ENCODE results near the gene UST. TPM values are rescaled to one million over a fixed set of nuclear protein-coding genes. Genes with fewer than 3 reads are reported as not detected.

Gene UST
- total and polyA plus RNA-seq, 2 of the 8 experiments (the other 6 are each of a cell fraction or from before 2014, with no cell fraction given): 13.5 to 34.5 TPM

GRCh38 chr6:149064660-149065015 is 317.8 kb downstream of the UST start:
- Histone ChIP-seq H3K23me2 (ENCODE audit: low read depth, low read length) (no peaks in the 10 kb centered on the region), H3K23ac (ENCODE audit: insufficient read length) (no peak overlapping the region), H3K4ac (replicated peaks; ENCODE audit: insufficient read length, low read depth, low read length) (no peak overlapping the region), H2BK15ac (ENCODE audit: low read length) (no peak overlapping the region), H4K5ac (ENCODE audit: insufficient read length, low read depth, low read length) (no peak overlapping the region), H2BK5ac (ENCODE audit: low read depth, low read length) (no peak overlapping the region), H4K8ac (ENCODE audit: extremely low read depth, insufficient read depth, low read length) (no peak overlapping the region), H3K27ac (ENCODE audit: low read depth, low read length) (no peak overlapping the region), H2AFZ (ENCODE audit: low read length) (no peak overlapping the region), H3K4me2 (ENCODE audit: insufficient read depth in 1 of 2, low read depth in 2 of 2, low read length in 2 of 2) (no peak overlapping the region), H3K9me3 (ENCODE audit: insufficient read depth in 2 of 2, low read depth in 1 of 2, low read length in 1 of 2) (no peaks in the 10 kb centered on the region), H2BK20ac (ENCODE audit: low read length) (no peak overlapping the region), H3K79me1 (ENCODE audit: low read depth, low read length) (no peaks in the 10 kb centered on the region), H3K4me3 (ENCODE audit: extremely low read depth in 1 of 4, insufficient read depth in 2 of 4, low read depth in 3 of 4, low read length in 4 of 4) (no peak overlapping the region), H3K36me3 (ENCODE audit: control insufficient read depth in 2 of 4, insufficient read depth in 4 of 4, low read length in 3 of 4) (no peaks in the 10 kb centered on the region), H4K91ac (replicated peaks; ENCODE audit: insufficient read length, low read length) (no peak overlapping the region), H3K27me3 (replicated peaks in 1 of 4; ENCODE audit: control insufficient read depth in 3 of 4, extremely low read depth in 1 of 4, insufficient read depth in 3 of 4, low read length in 3 of 4) (no peaks in the 10 kb centered on the region), H3K56ac (replicated peaks; ENCODE audit: insufficient read length, low read depth, low read length) (no peak overlapping the region), H2AK5ac (ENCODE audit: low read depth, low read length) (no peak overlapping the region), H3K9ac (replicated peaks in 1 of 4; ENCODE audit: extremely low read depth in 1 of 4, low read depth in 3 of 4, low read length in 3 of 4) (no peak overlapping the region), H3K4me1 (replicated peaks in 1 of 4; ENCODE audit: control insufficient read depth in 3 of 4, insufficient read depth in 4 of 4, low read length in 3 of 4) (peaks cover 0 to 2% (median 0%) of the 10 kb centered on the region in 4 experiments; a peak in 1 of 7 replicates), H4K20me1 (replicated peaks in 1 of 2; ENCODE audit: control insufficient read depth in 1 of 2, insufficient read depth in 2 of 2, low read length in 2 of 2) (peaks cover 0 to 2% of the 10 kb centered on the region in 2 experiments), H2BK12ac (ENCODE audit: low read depth, low read length) (no peak overlapping the region), H3K18ac (ENCODE audit: extremely low read depth, low read length) (no peak overlapping the region), H3K14ac (ENCODE audit: insufficient read length) (no peak overlapping the region), H2BK120ac (replicated peaks; ENCODE audit: low read depth, low read length) (no peak overlapping the region), H3K79me2 (ENCODE audit: control insufficient read depth in 1 of 2, insufficient read depth in 2 of 2, low read length in 2 of 2) (no peaks in the 10 kb centered on the region)
- 80% methylated on average over 7 of the region's 7 CpGs; no CpG with 5 or more reads in 1 of the 2 experiments for WGBS, 2 experiments (ENCODE audit: extremely low coverage in 1 of 2, insufficient coverage in 1 of 2, insufficient read length in 1 of 2, insufficient replicate concordance in 2 of 2, low coverage in 1 of 2, low lambda C conversion rate in 2 of 2, missing lambda C conversion rate in 1 of 2)
- FAIRE-seq (no peak), DNase-seq (ENCODE audit: low read depth in 1 of 2, low spot score in 2 of 2) (no peak)
- ChIA-PET CTCF (ENCODE audit: partially characterized antibody) (interaction anchor here (0.8 to 1.8 kb wide), 6 partner anchors 23 to 533 kb away, joined by 3 to 5 read pairs (median 4); no protein-coding TSS in a partner anchor), POLR2A (ENCODE audit: partially characterized antibody) (interaction anchor here (1.0 kb wide), 1 partner anchor 9 kb away, joined by 3 read pairs; no protein-coding TSS in a partner anchor)
- no peak for TF ChIP-seq POLR2AphosphoS5 (IDR thresholded peaks at IDR 0.05; ENCODE audit: low read depth, low read length)
- no peak for TF ChIP-seq E2F6 (IDR thresholded peaks at IDR 0.05)
- TF ChIP-seq TAF1 (IDR thresholded peaks at IDR 0.05; ENCODE audit: low read depth, low read length): no peak
- TF ChIP-seq SP4 (IDR thresholded peaks at IDR 0.05; ENCODE audit: low read length): no peak
- no peak for TF ChIP-seq CTCF (IDR thresholded peaks at IDR 0.05; ENCODE audit: control extremely low read depth in 1 of 3, insufficient read depth in 1 of 3, low read depth in 1 of 3, low read length in 3 of 3)
- TF ChIP-seq EP300 (IDR thresholded peaks at IDR 0.05; ENCODE audit: borderline replicate concordance in 1 of 2, low read depth in 2 of 2, low read length in 2 of 2): no peak
- no peak for TF ChIP-seq MAFK (IDR thresholded peaks at IDR 0.05; ENCODE audit: low read depth, low read length)
- no peak for TF ChIP-seq RXRA (IDR thresholded peaks at IDR 0.05; ENCODE audit: insufficient read depth, low read depth, low read length)
- TF ChIP-seq CREB1 (IDR thresholded peaks at IDR 0.05): no peak
- no peak for TF ChIP-seq CBX8 (IDR thresholded peaks at IDR 0.05; ENCODE audit: borderline replicate concordance, low read depth, low read length)

Data from H1 (cell line).